WTC11 (cell line): ENCODE measurements around the gene ITPRID2. TPM values are rescaled to one million over a fixed set of nuclear protein-coding genes. Genes with fewer than 3 reads are reported as not detected.

ENCODE experiments used
- ATAC-seq: fragments of 200-7000 bp; cut with Tn5 transposase; 2 replicates; pipeline ENCODE4 v1.10.0; 2021; ENCODE audit warnings: mild to moderate bottlenecking, moderate library complexity
- CTCF ChIA-PET: fragments of 300-600 bp; sonication (Branson Sonifier 250); formaldehyde crosslinking; loops from one replicate; lab custom pipeline; 2021; ENCODE audit warnings: antibody characterized with exemption; lab: Charles Lee
- POLR2A ChIA-PET: fragments of 350-600 bp; sonication (Branson Sonifier 250); formaldehyde crosslinking; loops from one replicate; lab custom pipeline; 2021; ENCODE audit warnings: antibody characterized with exemption; lab: Charles Lee
- DNase-seq: peaks from one replicate; pipeline ENCODE4 v3.0.0; 2021; ENCODE audit warnings: low spot score
- H3K27ac Mint-ChIP-seq: 2 replicates; pipeline ENCODE4 v1.8.0; 2021; ENCODE audit warnings: mixed read lengths
- H3K27me3 Mint-ChIP-seq: 2 replicates; pipeline ENCODE4 v1.8.0; 2021; ENCODE audit warnings: low read depth, mild to moderate bottlenecking, moderate library complexity, mixed read lengths
- H3K36me3 Mint-ChIP-seq: 2 replicates; pipeline ENCODE4 v1.8.0; 2021; ENCODE audit warnings: mixed read lengths
- H3K4me1 Mint-ChIP-seq: 2 replicates; pipeline ENCODE4 v1.8.0; 2022; ENCODE audit warnings: mixed read lengths
- H3K4me3 Mint-ChIP-seq: 2 replicates; pipeline ENCODE4 v1.8.0; 2021; ENCODE audit warnings: mild to moderate bottlenecking, moderate library complexity, mixed read lengths
- H3K9me3 Mint-ChIP-seq: 2 replicates; pipeline ENCODE4 v1.8.0; 2021; ENCODE audit warnings: mixed read lengths
- CBFB ChIP-seq: sonication (generic); formaldehyde crosslinking; IDR thresholded peaks from 2 replicates; pipeline ENCODE4 v1.8.1; 2022; ENCODE audit warnings: mild to moderate bottlenecking, low read depth, missing genetic modification reagents
- FOXK1 ChIP-seq: sonication (generic); formaldehyde crosslinking; IDR thresholded peaks from 2 replicates; pipeline ENCODE4 v1.8.0; 2022; ENCODE audit warnings: mild to moderate bottlenecking, moderate library complexity, missing genetic modification reagents
- HMGA2 ChIP-seq: fragments of 250-450 bp; sonication (Bioruptor Pico); IDR thresholded peaks from 2 replicates; pipeline ENCODE4 v1.4.0; 2021; ENCODE audit warnings: mild to moderate bottlenecking, moderate library complexity
- OVOL2 ChIP-seq: fragments of 250-450 bp; sonication (Bioruptor Pico); IDR thresholded peaks from 2 replicates; pipeline ENCODE4 v1.9.0; 2021; ENCODE audit warnings: mild to moderate bottlenecking, borderline replicate concordance
- SMAD3 ChIP-seq: sonication (generic); formaldehyde crosslinking; IDR thresholded peaks from 2 replicates; pipeline ENCODE4 v1.8.0; 2022; ENCODE audit warnings: missing genetic modification reagents, mild to moderate bottlenecking, borderline replicate concordance
- ZBTB21 ChIP-seq: sonication (generic); formaldehyde crosslinking; IDR thresholded peaks from 2 replicates; pipeline ENCODE4 v1.8.1; 2023; ENCODE audit warnings: mild to moderate bottlenecking, missing genetic modification reagents, borderline replicate concordance
- ZNF138 ChIP-seq: sonication (generic); formaldehyde crosslinking; conservative IDR thresholded peaks from 2 replicates; pipeline ENCODE4 v1.8.1; 2022; ENCODE audit warnings: mild to moderate bottlenecking, moderate library complexity, missing genetic modification reagents
- ZNF671 ChIP-seq: fragments of 250-450 bp; sonication (Bioruptor Pico); IDR thresholded peaks from 2 replicates; pipeline ENCODE4 v1.8.0; 2021; ENCODE audit warnings: mild to moderate bottlenecking
- total RNA-seq: library from RNA; stranded (reverse); gene quantifications from 3 replicates; pipeline ENCODE4 v1.2.3, GENCODE V29; 2021
- TF ChIP-seq, protein P1 (sequence below): sonication (generic); formaldehyde crosslinking; IDR thresholded peaks from 2 replicates; pipeline ENCODE4 v1.8.0; 2023; ENCODE audit warnings: mild to moderate bottlenecking, missing genetic modification reagents
- TF ChIP-seq, protein P2 (sequence below): fragments of 250-450 bp; sonication (Bioruptor Pico); conservative IDR thresholded peaks from 2 replicates; pipeline ENCODE4 v1.9.0; 2021; ENCODE audit warnings: mild to moderate bottlenecking
- TF ChIP-seq, protein P3 (sequence below): sonication (generic); formaldehyde crosslinking; conservative IDR thresholded peaks from 2 replicates; pipeline ENCODE4 v1.8.1; 2022; ENCODE audit warnings: mild to moderate bottlenecking, missing genetic modification reagents
- TF ChIP-seq, protein P4 (sequence below): sonication (generic); formaldehyde crosslinking; IDR thresholded peaks from 2 replicates; pipeline ENCODE4 v1.8.1; 2023; ENCODE audit warnings: mild to moderate bottlenecking, missing genetic modification reagents, moderate library complexity
- TF ChIP-seq, protein P5 (sequence below): sonication (generic); formaldehyde crosslinking; IDR thresholded peaks from 2 replicates; pipeline ENCODE4 v1.8.0; 2022; ENCODE audit warnings: missing genetic modification reagents

ITPRID2 gene
- total RNA-seq, 1 experiment from 2014 or later = 19.4 TPM

DNA sequence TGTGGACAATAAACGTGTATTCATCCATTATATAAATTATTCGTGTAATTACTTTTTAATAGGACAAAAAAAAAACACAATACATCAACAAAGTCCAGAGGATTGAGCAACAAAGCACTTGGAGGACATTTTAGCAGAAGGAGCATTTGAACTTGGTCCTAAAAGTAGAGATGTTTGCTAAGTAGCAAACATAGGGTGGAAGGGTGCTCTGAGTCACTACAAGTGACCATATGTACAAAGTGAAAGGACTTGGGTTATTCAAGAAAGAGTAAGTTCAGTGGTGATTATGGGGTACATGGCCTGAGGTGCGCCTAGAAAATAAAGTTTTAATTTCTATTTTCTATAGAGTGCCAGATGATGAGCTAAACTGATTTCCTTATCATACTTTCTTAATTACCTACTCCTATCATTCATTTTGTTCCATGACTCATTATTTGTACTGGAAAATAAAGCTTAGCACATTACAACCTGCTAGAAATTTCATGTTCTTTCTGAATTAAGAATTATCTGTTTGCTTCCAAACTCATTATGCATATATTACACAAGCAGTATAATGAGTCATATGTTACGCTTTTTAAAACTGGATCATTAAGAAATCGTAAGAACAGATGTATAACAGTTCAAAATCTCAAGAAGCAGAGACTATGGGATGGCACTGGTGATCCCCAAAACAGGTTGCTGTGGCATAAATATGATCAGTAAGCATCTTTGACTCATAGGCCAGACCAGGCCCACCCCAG lies 81.1 kb downstream of the ITPRID2 start (continued):
- TF ChIP-seq, protein P1, sequence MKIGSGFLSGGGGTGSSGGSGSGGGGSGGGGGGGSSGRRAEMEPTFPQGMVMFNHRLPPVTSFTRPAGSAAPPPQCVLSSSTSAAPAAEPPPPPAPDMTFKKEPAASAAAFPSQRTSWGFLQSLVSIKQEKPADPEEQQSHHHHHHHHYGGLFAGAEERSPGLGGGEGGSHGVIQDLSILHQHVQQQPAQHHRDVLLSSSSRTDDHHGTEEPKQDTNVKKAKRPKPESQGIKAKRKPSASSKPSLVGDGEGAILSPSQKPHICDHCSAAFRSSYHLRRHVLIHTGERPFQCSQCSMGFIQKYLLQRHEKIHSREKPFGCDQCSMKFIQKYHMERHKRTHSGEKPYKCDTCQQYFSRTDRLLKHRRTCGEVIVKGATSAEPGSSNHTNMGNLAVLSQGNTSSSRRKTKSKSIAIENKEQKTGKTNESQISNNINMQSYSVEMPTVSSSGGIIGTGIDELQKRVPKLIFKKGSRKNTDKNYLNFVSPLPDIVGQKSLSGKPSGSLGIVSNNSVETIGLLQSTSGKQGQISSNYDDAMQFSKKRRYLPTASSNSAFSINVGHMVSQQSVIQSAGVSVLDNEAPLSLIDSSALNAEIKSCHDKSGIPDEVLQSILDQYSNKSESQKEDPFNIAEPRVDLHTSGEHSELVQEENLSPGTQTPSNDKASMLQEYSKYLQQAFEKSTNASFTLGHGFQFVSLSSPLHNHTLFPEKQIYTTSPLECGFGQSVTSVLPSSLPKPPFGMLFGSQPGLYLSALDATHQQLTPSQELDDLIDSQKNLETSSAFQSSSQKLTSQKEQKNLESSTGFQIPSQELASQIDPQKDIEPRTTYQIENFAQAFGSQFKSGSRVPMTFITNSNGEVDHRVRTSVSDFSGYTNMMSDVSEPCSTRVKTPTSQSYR (CRISPR knock-in tag) = no peak

DNA sequence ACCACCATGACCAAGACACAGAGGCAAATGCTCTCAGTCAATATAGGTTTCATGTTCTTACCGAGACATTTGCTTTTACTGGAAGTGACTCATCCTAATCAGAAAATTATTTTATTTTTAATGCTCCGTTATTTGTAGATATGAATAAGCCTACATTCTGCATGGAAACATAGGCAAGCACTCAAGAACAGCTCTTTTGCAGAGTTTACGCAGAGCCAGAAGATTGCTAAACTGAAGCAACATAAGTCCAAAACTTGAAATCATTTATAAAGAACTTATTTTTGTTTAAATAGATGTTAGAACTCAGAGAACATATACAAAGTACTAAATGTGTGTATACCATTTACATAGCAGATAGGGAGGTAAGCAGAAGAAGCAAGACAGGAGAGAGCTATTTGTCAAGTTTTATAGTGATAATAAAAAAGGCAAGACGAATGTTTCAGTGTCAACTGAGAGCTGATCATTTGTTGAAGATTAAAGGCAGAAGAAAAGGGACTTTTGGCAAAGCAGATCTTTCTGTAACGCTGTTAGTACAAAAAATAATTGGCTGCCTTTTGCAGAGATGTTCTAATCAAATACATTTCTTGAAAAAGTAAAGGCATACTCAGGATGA lies 81.7 kb downstream of the ITPRID2 start:
- Mint-ChIP-seq H3K36me3 (no peaks in the 10 kb centered on the region), H3K27me3 (no peaks in the 10 kb centered on the region), H3K4me3 (no peak overlapping the region), H3K27ac (no peak overlapping the region), H3K4me1 (no peaks in the 10 kb centered on the region), H3K9me3 (no peaks in the 10 kb centered on the region)
- no peak for DNase-seq
- no peak for ATAC-seq
- POLR2A ChIA-PET = no interaction called here
- CTCF ChIA-PET = interaction anchor here (1.6 kb wide), 1 partner anchor 19 kb away, joined by 6 read pairs; no protein-coding TSS in a partner anchor
- no peak for TF ChIP-seq OVOL2 (CRISPR knock-in tag)
- TF ChIP-seq ZNF138 (CRISPR knock-in tag) = no peak
- TF ChIP-seq, protein P2, sequence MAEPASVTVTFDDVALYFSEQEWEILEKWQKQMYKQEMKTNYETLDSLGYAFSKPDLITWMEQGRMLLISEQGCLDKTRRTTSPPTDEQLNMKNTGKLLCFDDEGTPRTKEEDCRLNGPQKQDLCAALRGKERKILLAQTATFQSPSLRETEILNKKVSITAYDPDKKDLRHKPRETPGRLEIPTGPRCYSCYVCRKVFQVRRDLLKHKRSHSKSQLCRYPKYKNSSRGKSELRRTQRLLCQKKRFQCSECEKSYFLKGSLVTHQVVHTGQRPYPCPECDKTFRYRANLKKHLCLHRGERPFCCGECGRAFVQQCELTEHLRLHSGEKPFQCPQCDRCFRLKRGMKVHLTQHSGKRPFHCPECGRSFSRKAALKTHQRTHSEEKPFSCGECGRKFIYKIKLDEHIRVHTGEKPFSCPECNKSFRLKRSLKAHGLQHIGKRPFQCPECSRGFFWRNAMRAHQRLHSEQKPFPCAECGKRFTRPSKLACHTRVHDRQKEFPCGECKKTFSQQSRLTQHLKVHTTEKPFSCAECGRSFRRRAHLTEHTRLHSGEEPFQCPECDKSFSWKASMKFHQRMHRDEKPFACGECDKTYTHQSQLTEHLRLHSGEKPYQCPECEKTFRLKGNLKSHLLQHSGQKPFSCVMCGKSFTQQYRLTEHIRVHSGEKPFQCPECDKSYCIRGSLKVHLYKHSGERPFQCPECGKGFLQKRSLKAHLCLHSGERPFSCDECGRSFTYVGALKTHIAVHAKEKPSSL = no peak
- no peak for TF ChIP-seq CBFB (CRISPR knock-in tag)
- TF ChIP-seq HMGA2 (CRISPR knock-in tag) = no peak
- TF ChIP-seq, protein P3, sequence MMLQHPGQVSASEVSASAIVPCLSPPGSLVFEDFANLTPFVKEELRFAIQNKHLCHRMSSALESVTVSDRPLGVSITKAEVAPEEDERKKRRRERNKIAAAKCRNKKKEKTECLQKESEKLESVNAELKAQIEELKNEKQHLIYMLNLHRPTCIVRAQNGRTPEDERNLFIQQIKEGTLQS (CRISPR knock-in tag) = no peak
- no peak for TF ChIP-seq ZBTB21
- TF ChIP-seq, protein P4, sequence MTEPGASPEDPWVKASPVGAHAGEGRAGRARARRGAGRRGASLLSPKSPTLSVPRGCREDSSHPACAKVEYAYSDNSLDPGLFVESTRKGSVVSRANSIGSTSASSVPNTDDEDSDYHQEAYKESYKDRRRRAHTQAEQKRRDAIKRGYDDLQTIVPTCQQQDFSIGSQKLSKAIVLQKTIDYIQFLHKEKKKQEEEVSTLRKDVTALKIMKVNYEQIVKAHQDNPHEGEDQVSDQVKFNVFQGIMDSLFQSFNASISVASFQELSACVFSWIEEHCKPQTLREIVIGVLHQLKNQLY = no peak
- TF ChIP-seq, protein P5, sequence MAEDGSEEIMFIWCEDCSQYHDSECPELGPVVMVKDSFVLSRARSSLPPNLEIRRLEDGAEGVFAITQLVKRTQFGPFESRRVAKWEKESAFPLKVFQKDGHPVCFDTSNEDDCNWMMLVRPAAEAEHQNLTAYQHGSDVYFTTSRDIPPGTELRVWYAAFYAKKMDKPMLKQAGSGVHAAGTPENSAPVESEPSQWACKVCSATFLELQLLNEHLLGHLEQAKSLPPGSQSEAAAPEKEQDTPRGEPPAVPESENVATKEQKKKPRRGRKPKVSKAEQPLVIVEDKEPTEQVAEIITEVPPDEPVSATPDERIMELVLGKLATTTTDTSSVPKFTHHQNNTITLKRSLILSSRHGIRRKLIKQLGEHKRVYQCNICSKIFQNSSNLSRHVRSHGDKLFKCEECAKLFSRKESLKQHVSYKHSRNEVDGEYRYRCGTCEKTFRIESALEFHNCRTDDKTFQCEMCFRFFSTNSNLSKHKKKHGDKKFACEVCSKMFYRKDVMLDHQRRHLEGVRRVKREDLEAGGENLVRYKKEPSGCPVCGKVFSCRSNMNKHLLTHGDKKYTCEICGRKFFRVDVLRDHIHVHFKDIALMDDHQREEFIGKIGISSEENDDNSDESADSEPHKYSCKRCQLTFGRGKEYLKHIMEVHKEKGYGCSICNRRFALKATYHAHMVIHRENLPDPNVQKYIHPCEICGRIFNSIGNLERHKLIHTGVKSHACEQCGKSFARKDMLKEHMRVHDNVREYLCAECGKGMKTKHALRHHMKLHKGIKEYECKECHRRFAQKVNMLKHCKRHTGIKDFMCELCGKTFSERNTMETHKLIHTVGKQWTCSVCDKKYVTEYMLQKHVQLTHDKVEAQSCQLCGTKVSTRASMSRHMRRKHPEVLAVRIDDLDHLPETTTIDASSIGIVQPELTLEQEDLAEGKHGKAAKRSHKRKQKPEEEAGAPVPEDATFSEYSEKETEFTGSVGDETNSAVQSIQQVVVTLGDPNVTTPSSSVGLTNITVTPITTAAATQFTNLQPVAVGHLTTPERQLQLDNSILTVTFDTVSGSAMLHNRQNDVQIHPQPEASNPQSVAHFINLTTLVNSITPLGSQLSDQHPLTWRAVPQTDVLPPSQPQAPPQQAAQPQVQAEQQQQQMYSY (CRISPR knock-in tag) = no peak
- no peak for TF ChIP-seq FOXK1 (CRISPR knock-in tag)
- no peak for TF ChIP-seq ZNF671 (CRISPR knock-in tag)
- no peak for TF ChIP-seq SMAD3 (CRISPR knock-in tag)
